ENCODE data around the gene PDE4B. TPM values are rescaled to one million over a fixed set of nuclear protein-coding genes. Genes with fewer than 3 reads are reported as not detected.

PDE4B gene
- total RNA-seq, 2 experiments from 2014 or later = 2.4 to 3.1 TPM

GRCh38 chr1:65995928-65996327, 203.2 kb downstream of the PDE4B start:
- BruUV-seq (replicated peaks) = no TSS peak
- Histone ChIP-seq H3K9me3 (ENCODE audit: low read length) (no peaks in the 10 kb centered on the region), H3K4me1 (ENCODE audit: insufficient read depth, low read length, poor library complexity, severe bottlenecking) (no peaks in the 10 kb centered on the region), H2AFZ (ENCODE audit: low read length) (no peak overlapping the region), H4K20me1 (ENCODE audit: insufficient read depth, low read length) (no peaks in the 10 kb centered on the region), H3K4me2 (ENCODE audit: low read length) (no peak overlapping the region), H3K79me2 (ENCODE audit: insufficient read depth, low read depth, low read length) (no peaks in the 10 kb centered on the region), H3K4me3 (ENCODE audit: low read depth, low read length, poor library complexity, severe bottlenecking) (no peak overlapping the region), H3K36me3 (ENCODE audit: insufficient read depth, low read length) (no peaks in the 10 kb centered on the region), H3K9me2 (ENCODE audit: insufficient read depth, low read length) (no peaks in the 10 kb centered on the region), H3K27ac (ENCODE audit: low read depth, low read length, poor library complexity, severe bottlenecking) (no peak overlapping the region)
- CTCF ChIA-PET (ENCODE audit: unreplicated experiment) = no interaction called here
- DNase-seq (ENCODE audit: low spot score) = no peak
- POLR2A ChIA-PET = interaction anchor here (1.8 kb wide), 1 partner anchor 12 kb away, joined by 4 read pairs; no protein-coding TSS in a partner anchor
- TF ChIP-seq CTCF (conservative IDR thresholded peaks at IDR 0.05; ENCODE audit: low read length) (no peak), EZH2phosphoT487 (IDR thresholded peaks at IDR 0.05; ENCODE audit: borderline replicate concordance, low read depth, low read length) (no peak)
- intact Hi-C loops (cut with micrococcal nuclease; ENCODE audit: unreplicated experiment) = no loop called here

- intact Hi-C loops (cut with micrococcal nuclease; ENCODE audit: unreplicated experiment) = no loop called here
- H3K4me3 ChIP-seq (ENCODE audit: low read depth, low read length, poor library complexity, severe bottlenecking) = no peak overlapping the region
- no peak for DNase-seq (ENCODE audit: low spot score)
- ChIA-PET CTCF (ENCODE audit: unreplicated experiment) (no interaction called here), POLR2A (interaction anchor here (0.6 to 1.3 kb wide), 3 partner anchors 10 to 298 kb away, joined by 3 to 4 read pairs (median 4); no protein-coding TSS in a partner anchor)
- TF ChIP-seq EZH2phosphoT487 (IDR thresholded peaks at IDR 0.05; ENCODE audit: borderline replicate concordance, low read depth, low read length) (no peak), CTCF (conservative IDR thresholded peaks at IDR 0.05; ENCODE audit: low read length) (no peak)
- no peaks in the 10 kb centered on the region for H3K79me2 ChIP-seq (ENCODE audit: insufficient read depth, low read depth, low read length)
- no peak overlapping the region for H3K27ac ChIP-seq (ENCODE audit: low read depth, low read length, poor library complexity, severe bottlenecking)
- H3K9me3 ChIP-seq (ENCODE audit: low read length) = no peaks in the 10 kb centered on the region
- H3K4me1 ChIP-seq (ENCODE audit: insufficient read depth, low read length, poor library complexity, severe bottlenecking) = no peaks in the 10 kb centered on the region
- H3K9me2 ChIP-seq (ENCODE audit: insufficient read depth, low read length) = no peaks in the 10 kb centered on the region
- no peak overlapping the region for H3K4me2 ChIP-seq (ENCODE audit: low read length)
- BruUV-seq (replicated peaks) = no TSS peak
- H2AFZ ChIP-seq (ENCODE audit: low read length) = no peak overlapping the region
- H4K20me1 ChIP-seq (ENCODE audit: insufficient read depth, low read length) = no peaks in the 10 kb centered on the region
- no peaks in the 10 kb centered on the region for H3K36me3 ChIP-seq (ENCODE audit: insufficient read depth, low read length)
These were observed 205.0 kb downstream of the PDE4B start for GRCh38 chr1:65997693-65998092.

- TF ChIP-seq CTCF (conservative IDR thresholded peaks at IDR 0.05; ENCODE audit: low read length) (no peak), EZH2phosphoT487 (IDR thresholded peaks at IDR 0.05; ENCODE audit: borderline replicate concordance, low read depth, low read length) (no peak)
- Histone ChIP-seq H3K79me2 (ENCODE audit: insufficient read depth, low read depth, low read length) (no peaks in the 10 kb centered on the region), H3K9me3 (ENCODE audit: low read length) (no peaks in the 10 kb centered on the region), H3K27ac (ENCODE audit: low read depth, low read length, poor library complexity, severe bottlenecking) (no peak overlapping the region), H3K4me3 (ENCODE audit: low read depth, low read length, poor library complexity, severe bottlenecking) (no peak overlapping the region), H2AFZ (ENCODE audit: low read length) (no peak overlapping the region), H3K36me3 (ENCODE audit: insufficient read depth, low read length) (no peaks in the 10 kb centered on the region), H3K9me2 (ENCODE audit: insufficient read depth, low read length) (no peaks in the 10 kb centered on the region), H3K4me1 (ENCODE audit: insufficient read depth, low read length, poor library complexity, severe bottlenecking) (no peaks in the 10 kb centered on the region), H3K4me2 (ENCODE audit: low read length) (no peak overlapping the region), H4K20me1 (ENCODE audit: insufficient read depth, low read length) (no peaks in the 10 kb centered on the region)
- BruUV-seq (replicated peaks) = no TSS peak
- CTCF ChIA-PET (ENCODE audit: unreplicated experiment) = no interaction called here
- no peak for DNase-seq (ENCODE audit: low spot score)
- intact Hi-C loops (cut with micrococcal nuclease; ENCODE audit: unreplicated experiment) = no loop called here
- POLR2A ChIA-PET = interaction anchor here (0.7 to 1.3 kb wide), 3 partner anchors 14 to 453 kb away, joined by 3 to 6 read pairs (median 3); no protein-coding TSS in a partner anchor
These were observed 206.3 kb downstream of the PDE4B start for GRCh38 chr1:65998763-65999583.
